ENCODE measurements around the gene LRP3. TPM values are rescaled to one million over a fixed set of nuclear protein-coding genes. Genes with fewer than 3 reads are reported as not detected.
A peak's percentile ranks its signal among the peaks of the same experiment; 100 is the strongest.

The LRP3 gene
- total and polyA plus RNA-seq, 2 donors (not counting 1 experiment from before 2014, with no cell fraction given), result 4.0 to 24.4 TPM

GRCh38 chr19:33225458-33225926 lies 31.4 kb downstream of the LRP3 start, which contains the start of gene SLC7A10:
Gene SLC7A10, minus strand, starts transcription at chr19:33225850. Its CDS starts 147 bp downstream, at chr19:33225703.
- H3K79me2 ChIP-seq (ENCODE audit: control insufficient read depth, insufficient read depth, low read length), result no peaks in the 10 kb centered on the region
- no peaks in the 10 kb centered on the region for H3K4me1 ChIP-seq (ENCODE audit: control insufficient read depth, extremely low read depth, insufficient read depth, low read length)
- no peaks in the 10 kb centered on the region for H3K9me3 ChIP-seq (ENCODE audit: control insufficient read depth, insufficient read depth, low read depth, low read length)
- H2AFZ ChIP-seq (ENCODE audit: low read length), result no peak within 1 kb of the TSS
- no peak for TF ChIP-seq EZH2 (IDR thresholded peaks at IDR 0.05; ENCODE audit: low read length, missing control alignments)
- TF ChIP-seq CTCF (conservative IDR thresholded peaks at IDR 0.05 in 1 of 2, IDR thresholded peaks at IDR 0.05 in 1 of 2; ENCODE audit: low read depth in 1 of 2, low read length in 2 of 2), result no peak
- DNase-seq (ENCODE audit: low read depth in 2 of 2), result no peak
- H3K4me3 ChIP-seq (replicated peaks in 1 of 4; ENCODE audit: control extremely low read depth in 1 of 4, insufficient read depth in 1 of 4, low read depth in 3 of 4, low read length in 4 of 4), result no peak within 1 kb of the TSS
- peaks cover 34% of the 10 kb centered on the region for H3K27me3 ChIP-seq (ENCODE audit: control insufficient read depth, insufficient read depth, low read length)
- H4K20me1 ChIP-seq (ENCODE audit: control insufficient read depth, extremely low read depth, insufficient read depth, low read length), result no peaks in the 10 kb centered on the region
- peak within 1 kb of the TSS; percentile 25 for H3K4me2 ChIP-seq (ENCODE audit: extremely low read depth, insufficient read depth, low read length)
- H3K9ac ChIP-seq (ENCODE audit: insufficient read depth, low read length), result no peak within 1 kb of the TSS
- no peak within 1 kb of the TSS for H3K27ac ChIP-seq (ENCODE audit: insufficient read depth, low read length)
- no peaks in the 10 kb centered on the region for H3K36me3 ChIP-seq (ENCODE audit: control insufficient read depth, insufficient read depth, low read length)

DNA sequence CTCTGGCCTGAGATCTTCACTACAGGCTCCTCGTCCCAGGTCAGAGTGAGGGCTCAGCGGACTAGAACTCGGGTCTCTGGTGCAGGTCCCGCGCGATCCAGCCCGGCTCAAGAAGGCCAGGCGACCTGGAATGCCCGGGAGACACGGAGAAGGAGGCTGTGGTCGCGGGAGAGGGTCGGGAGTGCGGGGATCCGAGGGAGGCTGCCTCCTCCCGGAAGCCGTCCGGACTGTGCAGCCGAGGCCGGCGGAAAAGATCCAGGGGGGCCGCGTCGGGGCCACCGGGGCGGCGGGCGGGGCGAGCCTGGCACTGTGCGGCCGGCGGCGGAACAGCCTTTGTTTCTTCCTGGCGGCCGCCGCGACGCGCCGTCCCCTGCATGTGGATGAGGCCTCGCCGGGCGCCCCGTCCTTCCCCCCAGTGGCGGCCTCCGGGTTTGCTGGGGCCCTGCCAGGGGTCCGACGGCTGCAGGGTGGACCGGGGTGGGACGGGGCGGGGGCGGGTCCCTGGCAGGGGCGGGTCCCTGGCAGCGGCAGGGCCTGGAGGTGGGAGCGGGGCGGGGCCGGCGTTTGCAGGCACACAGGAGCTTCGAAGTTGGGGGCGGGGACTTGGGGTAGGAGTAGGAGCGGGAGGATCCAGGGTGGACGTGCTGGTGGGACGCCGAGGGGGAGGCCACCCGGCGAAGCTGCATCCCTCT lies 32.6 kb downstream of the LRP3 start:
- Histone ChIP-seq H3K79me2 (ENCODE audit: control insufficient read depth, insufficient read depth, low read length) (no peaks in the 10 kb centered on the region), H3K4me3 (replicated peaks in 1 of 4; ENCODE audit: control extremely low read depth in 1 of 4, insufficient read depth in 1 of 4, low read depth in 3 of 4, low read length in 4 of 4) (no peak overlapping the region), H3K9ac (ENCODE audit: insufficient read depth, low read length) (no peak overlapping the region), H4K20me1 (ENCODE audit: control insufficient read depth, extremely low read depth, insufficient read depth, low read length) (no peaks in the 10 kb centered on the region), H3K27ac (ENCODE audit: insufficient read depth, low read length) (no peak overlapping the region), H3K27me3 (ENCODE audit: control insufficient read depth, insufficient read depth, low read length) (peaks cover 34% of the 10 kb centered on the region), H3K4me1 (ENCODE audit: control insufficient read depth, extremely low read depth, insufficient read depth, low read length) (no peaks in the 10 kb centered on the region), H3K9me3 (ENCODE audit: control insufficient read depth, insufficient read depth, low read depth, low read length) (no peaks in the 10 kb centered on the region), H2AFZ (ENCODE audit: low read length) (no peak overlapping the region), H3K4me2 (ENCODE audit: extremely low read depth, insufficient read depth, low read length) (peak overlapping the region; percentile 25), H3K36me3 (ENCODE audit: control insufficient read depth, insufficient read depth, low read length) (no peaks in the 10 kb centered on the region)
- DNase-seq (ENCODE audit: low read depth in 2 of 2), result peak; percentile 9 to 16
- peak; percentile 58 for TF ChIP-seq EZH2 (IDR thresholded peaks at IDR 0.05; ENCODE audit: low read length, missing control alignments)
- TF ChIP-seq CTCF (conservative IDR thresholded peaks at IDR 0.05 in 1 of 2, IDR thresholded peaks at IDR 0.05 in 1 of 2; ENCODE audit: low read depth in 1 of 2, low read length in 2 of 2), result no peak

DNA sequence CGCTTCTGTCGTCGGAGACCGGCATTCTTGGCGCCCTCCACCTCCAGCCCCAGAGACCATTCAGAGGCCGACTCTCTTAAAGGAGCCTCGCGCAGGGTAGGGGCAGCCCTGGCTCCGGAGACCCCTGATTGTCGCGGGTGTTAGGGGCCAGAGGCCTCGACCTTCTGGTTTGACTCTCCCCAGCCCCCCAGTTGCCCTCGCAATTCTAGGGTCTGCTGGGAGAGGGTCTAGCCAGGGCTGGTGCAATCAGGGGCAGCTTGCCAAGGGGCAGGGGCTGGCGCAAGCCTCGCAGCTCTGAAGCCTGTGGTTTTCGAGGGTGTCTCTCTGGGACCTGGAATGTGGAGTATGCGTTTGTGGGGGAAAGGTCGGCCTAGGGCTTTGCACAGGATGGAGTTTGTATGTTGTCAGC lies 33.1 kb downstream of the LRP3 start:
- H3K9ac ChIP-seq (ENCODE audit: insufficient read depth, low read length), result no peak overlapping the region
- H2AFZ ChIP-seq (ENCODE audit: low read length), result no peak overlapping the region
- no peaks in the 10 kb centered on the region for H3K79me2 ChIP-seq (ENCODE audit: control insufficient read depth, insufficient read depth, low read length)
- no peaks in the 10 kb centered on the region for H4K20me1 ChIP-seq (ENCODE audit: control insufficient read depth, extremely low read depth, insufficient read depth, low read length)
- H3K4me3 ChIP-seq (replicated peaks in 1 of 4; ENCODE audit: control extremely low read depth in 1 of 4, insufficient read depth in 1 of 4, low read depth in 3 of 4, low read length in 4 of 4), result no peak overlapping the region
- H3K27me3 ChIP-seq (ENCODE audit: control insufficient read depth, insufficient read depth, low read length), result peaks cover 36% of the 10 kb centered on the region
- H3K27ac ChIP-seq (ENCODE audit: insufficient read depth, low read length), result no peak overlapping the region
- H3K4me2 ChIP-seq (ENCODE audit: extremely low read depth, insufficient read depth, low read length), result no peak overlapping the region
- peak; percentile 53 to 63 for DNase-seq (ENCODE audit: low read depth in 2 of 2)
- TF ChIP-seq CTCF (conservative IDR thresholded peaks at IDR 0.05 in 1 of 2, IDR thresholded peaks at IDR 0.05 in 1 of 2; ENCODE audit: low read depth in 1 of 2, low read length in 2 of 2) (no peak), EZH2 (IDR thresholded peaks at IDR 0.05; ENCODE audit: low read length, missing control alignments) (peak; percentile 63)
- no peaks in the 10 kb centered on the region for H3K36me3 ChIP-seq (ENCODE audit: control insufficient read depth, insufficient read depth, low read length)
- H3K4me1 ChIP-seq (ENCODE audit: control insufficient read depth, extremely low read depth, insufficient read depth, low read length), result no peaks in the 10 kb centered on the region
- no peaks in the 10 kb centered on the region for H3K9me3 ChIP-seq (ENCODE audit: control insufficient read depth, insufficient read depth, low read depth, low read length)

All from fibroblast of lung (primary cell).